T-helper 17 cell (primary cell): Measurements from ENCODE around the gene SPECC1. TPM values are rescaled to one million over a fixed set of nuclear protein-coding genes. Genes with fewer than 3 reads are reported as not detected.
"Not testable (repeated sequence)": the region's sequence is repeated elsewhere in the genome, so short reads cannot be mapped to it uniquely, and the experiment has no call there.

Experiments used
- ATAC-seq: fragments of 150-1000 bp; cut with Tn5 transposase; 2 replicates; pipeline ENCODE4 v1.10.0; 2021; ENCODE audit warnings: mild to moderate bottlenecking, moderate library complexity
- DNase-seq, 3 donors: peaks; one replicate each; pipeline versions ENCODE4 v3.0.0 to v3.0.0-alpha.2; 2020 to 2021
- H3K9me3 ChIP-seq: one replicate; pipeline ENCODE4 v1.7.0; 2013; ENCODE audit warnings: low read length, mild to moderate bottlenecking; ENCODE audit not compliant: control insufficient read depth, poor library complexity, severe bottlenecking
- H3K27ac Mint-ChIP-seq: one replicate; pipeline ENCODE4 v1.8.0; 2022; ENCODE audit warnings: mild to moderate bottlenecking, moderate library complexity, mixed read lengths
- H3K27me3 Mint-ChIP-seq: one replicate; pipeline ENCODE4 v1.8.0; 2022; ENCODE audit warnings: mixed read lengths
- H3K36me3 Mint-ChIP-seq: one replicate; pipeline ENCODE4 v1.8.0; 2022; ENCODE audit warnings: low read depth, mixed read lengths
- H3K4me1 Mint-ChIP-seq: one replicate; pipeline ENCODE4 v1.8.0; 2022; ENCODE audit warnings: mild to moderate bottlenecking, mixed read lengths
- H3K4me3 Mint-ChIP-seq: one replicate; pipeline ENCODE4 v1.8.0; 2022; ENCODE audit warnings: mild to moderate bottlenecking, moderate library complexity, mixed read lengths
- total RNA-seq, 4 donors: library from RNA in 2 of 4; stranded (reverse) in 2 of 4; gene quantifications; one replicate each; pipeline ENCODE4 v1.2.3 and lab custom pipeline; 2022 to 2026

The SPECC1 gene
- total RNA-seq, 2 donors from 2014 or later, result 10.3 to 10.8 TPM

DNA sequence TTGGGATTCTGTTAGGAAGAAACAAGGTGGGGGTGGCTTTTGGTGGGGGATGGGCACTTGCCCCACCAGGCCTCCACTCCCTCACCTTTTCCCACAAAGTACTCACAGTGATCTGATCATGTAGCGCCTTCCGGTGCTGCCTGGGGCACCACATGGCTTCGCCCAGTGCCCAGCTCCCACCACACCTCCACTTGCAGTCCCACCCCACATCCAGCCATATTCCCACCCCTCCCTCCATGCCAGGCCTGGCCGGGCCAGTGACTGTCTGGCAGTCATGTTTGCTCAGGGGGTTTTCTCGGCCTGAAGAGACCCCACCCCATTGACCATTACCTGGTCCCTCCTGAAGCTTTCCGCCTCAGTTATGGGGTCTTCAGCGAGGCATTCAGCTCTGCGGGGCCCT is 201.5 kb downstream of the SPECC1 start:
- peaks cover 4% of the 10 kb centered on the region for H3K36me3 Mint-ChIP-seq
- ATAC-seq (no peak), DNase-seq (no peak)
- H3K27me3 Mint-ChIP-seq, result no peaks in the 10 kb centered on the region
- no peaks in the 10 kb centered on the region for H3K9me3 ChIP-seq
- peaks cover 4% of the 10 kb centered on the region for H3K4me1 Mint-ChIP-seq
- H3K27ac Mint-ChIP-seq, result no peak overlapping the region
- H3K4me3 Mint-ChIP-seq, result no peak overlapping the region

DNA sequence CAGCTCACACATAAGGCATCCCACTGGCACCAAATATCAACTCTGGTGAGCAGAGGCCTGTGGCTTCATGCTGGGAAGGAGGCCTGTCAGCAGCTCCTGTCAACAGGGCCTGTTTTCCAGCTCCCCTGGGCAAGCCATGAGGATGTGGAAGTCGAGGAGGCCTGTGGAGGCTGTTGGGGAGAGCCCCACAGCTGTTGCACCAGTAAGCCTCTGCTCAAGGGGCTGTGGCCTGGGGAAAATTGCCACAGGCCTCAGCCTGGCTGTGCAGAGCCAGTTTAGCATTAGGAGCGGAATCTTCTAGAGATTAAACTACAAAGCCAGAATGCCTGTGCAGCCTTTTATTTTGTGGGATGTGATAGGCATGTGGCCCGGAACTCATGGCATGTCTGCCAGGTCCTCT is 202.1 kb downstream of the SPECC1 start:
- Mint-ChIP-seq H3K4me3 (no peak overlapping the region), H3K27ac (no peak overlapping the region), H3K27me3 (no peaks in the 10 kb centered on the region), H3K4me1 (no peaks in the 10 kb centered on the region), H3K36me3 (peaks cover 4% of the 10 kb centered on the region)
- no peak for ATAC-seq
- DNase-seq, result no peak
- no peaks in the 10 kb centered on the region for H3K9me3 ChIP-seq

DNA sequence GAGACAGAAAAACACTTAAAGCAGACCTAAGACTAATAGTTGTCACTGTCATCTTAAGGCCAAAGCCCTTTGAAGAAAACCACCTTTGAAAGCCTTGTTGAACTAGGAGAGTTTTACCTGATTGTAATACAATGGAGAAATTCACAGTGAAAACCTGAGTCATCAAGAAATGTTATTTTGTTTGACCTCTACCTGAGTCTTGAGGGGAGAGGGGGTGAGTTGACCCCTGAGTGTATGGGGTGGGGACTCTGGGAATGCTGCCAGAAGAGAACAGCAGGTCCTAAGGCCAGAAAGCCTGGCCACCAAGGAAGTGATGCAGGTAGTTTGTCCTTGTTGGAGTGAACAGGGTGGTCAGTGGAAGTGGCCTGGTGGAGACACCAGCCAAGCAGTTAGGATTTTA is 204.3 kb downstream of the SPECC1 start:
- no peaks in the 10 kb centered on the region for H3K27me3 Mint-ChIP-seq
- H3K4me1 Mint-ChIP-seq, result no peaks in the 10 kb centered on the region
- ATAC-seq, result no peak

DNA sequence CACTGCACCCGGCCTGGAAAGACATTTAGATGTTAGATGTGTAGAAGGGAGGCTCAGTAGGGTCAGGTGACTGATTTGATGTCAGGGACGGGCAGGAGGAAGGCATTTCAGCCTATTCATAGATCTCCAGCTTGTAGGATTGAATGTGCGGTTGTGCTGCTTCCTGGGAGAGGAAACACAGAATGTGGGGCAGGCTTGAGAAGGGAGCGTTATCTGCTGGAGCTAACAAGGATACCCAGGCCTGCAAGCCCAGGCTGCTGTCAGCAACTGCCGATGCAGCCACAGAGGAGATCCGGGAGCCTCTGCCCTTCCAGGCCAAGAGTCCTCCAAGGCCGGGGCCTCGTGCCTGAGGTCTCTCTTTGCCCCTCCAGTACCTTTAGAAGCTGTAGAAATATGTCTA is 205.6 kb downstream of the SPECC1 start:
- no peaks in the 10 kb centered on the region for H3K9me3 ChIP-seq
- H3K4me1 Mint-ChIP-seq, result no peaks in the 10 kb centered on the region
- H3K4me3 Mint-ChIP-seq, result no peak overlapping the region
- no peak overlapping the region for H3K27ac Mint-ChIP-seq
- H3K27me3 Mint-ChIP-seq, result no peaks in the 10 kb centered on the region
- ATAC-seq (no peak), DNase-seq (no peak)
- peaks cover 4% of the 10 kb centered on the region for H3K36me3 Mint-ChIP-seq

More for the DNA sequence above, 204.3 kb downstream of the SPECC1 start:
- no peaks in the 10 kb centered on the region for H3K9me3 ChIP-seq
- H3K36me3 Mint-ChIP-seq, result peaks cover 4% of the 10 kb centered on the region
- no peak overlapping the region for H3K4me3 Mint-ChIP-seq
- no peak for DNase-seq
- no peak overlapping the region for H3K27ac Mint-ChIP-seq

DNA sequence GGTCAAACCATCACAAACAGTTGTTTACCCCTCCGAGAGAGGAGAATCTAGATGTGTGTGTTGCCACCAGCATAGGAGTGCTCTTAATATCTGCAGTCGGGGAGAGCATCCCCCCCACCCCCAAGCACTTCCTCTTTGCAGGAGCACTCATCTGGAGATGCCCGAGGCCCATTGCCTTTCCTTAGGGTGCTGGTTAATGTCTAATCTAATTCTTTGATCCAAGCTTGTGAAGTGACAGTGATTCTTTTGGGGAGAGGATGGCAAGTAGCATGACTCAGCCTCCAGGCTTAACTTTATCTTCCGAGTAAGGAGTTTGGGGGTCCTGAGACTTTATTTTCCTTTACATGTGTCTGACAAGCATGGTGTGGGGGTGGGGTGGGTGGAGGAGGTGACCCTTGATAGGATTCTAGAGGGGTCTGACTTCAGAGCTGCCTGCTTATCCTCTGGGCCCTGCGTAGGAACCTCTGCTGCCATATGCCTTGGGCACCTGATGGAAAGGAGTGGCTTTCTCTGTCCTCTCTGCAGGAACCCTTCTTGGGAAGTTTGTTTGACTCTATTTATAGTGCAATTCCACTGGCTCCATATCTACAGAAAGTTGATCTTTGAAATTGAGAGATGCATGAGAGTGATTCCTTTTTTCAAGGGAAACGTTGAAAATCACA is 207.1 kb downstream of the SPECC1 start:
- Mint-ChIP-seq H3K27me3 (no peaks in the 10 kb centered on the region), H3K27ac (no peak overlapping the region), H3K36me3 (peaks cover 4% of the 10 kb centered on the region), H3K4me1 (no peaks in the 10 kb centered on the region), H3K4me3 (no peak overlapping the region)
- DNase-seq (no peak), ATAC-seq (no peak)
- H3K9me3 ChIP-seq, result no peaks in the 10 kb centered on the region

DNA sequence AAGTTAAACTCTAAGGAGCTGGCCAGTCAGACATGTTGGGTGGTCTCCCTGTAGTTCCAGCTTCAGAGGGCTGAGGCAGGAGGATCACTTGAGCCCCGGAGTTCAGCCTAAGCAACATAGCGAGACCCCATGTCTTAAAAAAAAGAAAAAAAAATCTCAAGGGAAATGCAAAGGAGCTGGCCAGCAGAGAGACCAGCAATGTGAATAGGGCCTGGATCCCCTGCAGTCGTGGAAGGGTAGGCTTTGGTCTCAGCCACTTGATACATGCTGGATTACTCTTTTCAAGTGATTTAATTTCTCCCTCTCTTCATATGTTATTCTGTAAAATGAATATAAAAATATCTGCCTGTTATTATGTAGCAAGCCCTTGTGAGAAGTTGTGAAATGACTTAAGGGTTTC is 207.7 kb downstream of the SPECC1 start:
- DNase-seq (no peak), ATAC-seq (no peak)
- H3K36me3 Mint-ChIP-seq, result peaks cover 5% of the 10 kb centered on the region
- no peak overlapping the region for H3K4me3 Mint-ChIP-seq
- no peaks in the 10 kb centered on the region for H3K9me3 ChIP-seq
- H3K27ac Mint-ChIP-seq, result no peak overlapping the region
- no peaks in the 10 kb centered on the region for H3K27me3 Mint-ChIP-seq
- peaks cover 2% of the 10 kb centered on the region for H3K4me1 Mint-ChIP-seq

DNA sequence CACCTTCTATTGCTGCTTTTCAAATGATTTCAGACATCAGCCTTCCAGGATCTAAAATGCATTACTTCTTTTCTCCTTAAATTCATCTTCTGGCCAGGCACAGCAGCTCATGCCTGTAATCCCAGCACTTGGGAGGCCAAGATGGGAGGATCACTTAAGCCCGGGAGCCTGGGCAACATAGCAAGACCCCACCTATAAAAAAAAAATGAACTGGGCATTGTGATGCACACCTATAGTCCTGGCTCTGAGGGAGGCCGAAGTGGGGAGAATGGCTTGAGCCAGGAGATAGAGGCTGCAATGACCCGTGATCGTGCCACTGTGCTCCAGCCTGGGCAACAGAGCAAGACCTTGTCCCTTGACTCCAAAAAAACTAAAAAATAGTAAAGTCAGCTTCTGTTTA is 208.5 kb downstream of the SPECC1 start:
- Mint-ChIP-seq H3K4me3 (no peak overlapping the region), H3K27me3 (peaks cover 2% of the 10 kb centered on the region), H3K4me1 (peaks cover 2% of the 10 kb centered on the region), H3K27ac (no peak overlapping the region), H3K36me3 (peaks cover 4% of the 10 kb centered on the region)
- no peaks in the 10 kb centered on the region for H3K9me3 ChIP-seq
- no peak for DNase-seq
- ATAC-seq, result no peak

DNA sequence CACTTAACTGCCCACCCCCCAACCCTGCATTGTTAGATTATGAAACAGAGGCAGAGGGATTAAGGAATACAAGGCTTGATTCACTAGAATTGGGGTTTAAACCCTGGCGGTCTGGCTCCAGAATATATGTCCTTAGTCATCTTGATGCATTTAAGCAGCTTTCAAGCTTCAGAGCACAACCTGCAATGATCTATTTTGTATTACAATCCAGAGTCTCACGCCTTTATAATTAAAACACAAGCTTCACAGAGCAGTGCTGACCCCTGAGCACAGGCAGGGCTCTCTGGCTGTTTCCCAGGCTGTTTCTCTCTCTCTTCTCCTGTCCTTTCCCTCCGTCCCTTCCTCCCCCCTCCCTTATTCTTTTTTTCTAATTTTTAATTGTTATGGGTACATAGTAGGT is 209.1 kb downstream of the SPECC1 start:
- no peaks in the 10 kb centered on the region for H3K9me3 ChIP-seq
- Mint-ChIP-seq H3K4me1 (peaks cover 4% of the 10 kb centered on the region), H3K27ac (no peak overlapping the region), H3K27me3 (peaks cover 7% of the 10 kb centered on the region), H3K36me3 (peaks cover 5% of the 10 kb centered on the region), H3K4me3 (no peak overlapping the region)
- ATAC-seq, result no peak
- no peak for DNase-seq

DNA sequence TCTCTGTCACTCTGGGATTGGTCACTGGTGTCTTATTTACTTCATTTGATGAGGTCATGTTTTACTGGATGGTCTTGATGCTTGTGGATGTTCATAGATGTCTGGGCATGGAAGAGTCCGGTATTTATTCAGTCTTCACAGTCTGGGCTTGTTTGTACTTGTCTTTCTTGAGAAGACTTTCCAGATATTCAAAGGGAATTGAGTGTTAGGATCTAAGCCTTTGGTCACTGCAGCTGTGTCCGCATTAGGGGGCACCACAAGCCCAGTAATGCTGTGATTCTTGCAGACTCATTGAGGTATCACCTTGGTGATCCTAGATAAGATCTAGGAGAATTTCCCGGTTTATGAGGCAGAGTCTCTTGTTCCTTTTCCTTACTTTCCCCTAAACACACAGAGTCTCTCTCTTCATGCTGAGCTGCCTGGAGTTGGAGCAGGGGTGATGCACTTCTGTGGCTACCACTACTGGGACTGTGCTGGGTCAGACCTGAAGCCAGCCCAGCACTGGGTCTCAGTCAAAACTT is 214.7 kb downstream of the SPECC1 start:
- Mint-ChIP-seq H3K27me3 (peaks cover 18% of the 10 kb centered on the region), H3K4me3 (no peak overlapping the region), H3K27ac (no peak overlapping the region), H3K4me1 (peaks cover 10% of the 10 kb centered on the region), H3K36me3 (peaks cover 5% of the 10 kb centered on the region)
- no peaks in the 10 kb centered on the region for H3K9me3 ChIP-seq
- ATAC-seq, result no peak
- DNase-seq, result no peak

DNA sequence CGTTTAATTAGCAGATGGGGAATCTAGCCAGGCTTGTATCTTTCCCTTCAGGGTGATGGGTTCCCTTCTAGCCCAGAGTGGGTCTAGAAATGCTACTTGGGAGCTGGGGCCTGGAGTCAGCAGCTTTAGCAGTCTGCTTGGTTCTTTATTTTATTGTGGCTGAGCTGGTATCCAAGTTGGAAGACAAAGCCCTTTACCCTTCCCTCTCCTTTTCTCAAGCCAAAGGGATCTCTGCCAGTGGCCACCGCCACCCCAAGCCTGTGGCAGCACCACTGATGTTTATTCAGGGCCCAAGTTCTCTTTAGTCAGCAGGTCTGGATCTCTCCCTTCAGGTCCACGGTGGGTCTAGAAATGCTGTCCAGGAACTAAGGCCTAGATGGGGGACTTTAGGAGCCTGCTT is 215.2 kb downstream of the SPECC1 start:
- Mint-ChIP-seq H3K27ac (no peak overlapping the region), H3K4me3 (no peak overlapping the region), H3K36me3 (peaks cover 5% of the 10 kb centered on the region), H3K27me3 (peaks cover 18% of the 10 kb centered on the region), H3K4me1 (peaks cover 10% of the 10 kb centered on the region)
- H3K9me3 ChIP-seq, result no peaks in the 10 kb centered on the region
- DNase-seq (no peak), ATAC-seq (no peak)

DNA sequence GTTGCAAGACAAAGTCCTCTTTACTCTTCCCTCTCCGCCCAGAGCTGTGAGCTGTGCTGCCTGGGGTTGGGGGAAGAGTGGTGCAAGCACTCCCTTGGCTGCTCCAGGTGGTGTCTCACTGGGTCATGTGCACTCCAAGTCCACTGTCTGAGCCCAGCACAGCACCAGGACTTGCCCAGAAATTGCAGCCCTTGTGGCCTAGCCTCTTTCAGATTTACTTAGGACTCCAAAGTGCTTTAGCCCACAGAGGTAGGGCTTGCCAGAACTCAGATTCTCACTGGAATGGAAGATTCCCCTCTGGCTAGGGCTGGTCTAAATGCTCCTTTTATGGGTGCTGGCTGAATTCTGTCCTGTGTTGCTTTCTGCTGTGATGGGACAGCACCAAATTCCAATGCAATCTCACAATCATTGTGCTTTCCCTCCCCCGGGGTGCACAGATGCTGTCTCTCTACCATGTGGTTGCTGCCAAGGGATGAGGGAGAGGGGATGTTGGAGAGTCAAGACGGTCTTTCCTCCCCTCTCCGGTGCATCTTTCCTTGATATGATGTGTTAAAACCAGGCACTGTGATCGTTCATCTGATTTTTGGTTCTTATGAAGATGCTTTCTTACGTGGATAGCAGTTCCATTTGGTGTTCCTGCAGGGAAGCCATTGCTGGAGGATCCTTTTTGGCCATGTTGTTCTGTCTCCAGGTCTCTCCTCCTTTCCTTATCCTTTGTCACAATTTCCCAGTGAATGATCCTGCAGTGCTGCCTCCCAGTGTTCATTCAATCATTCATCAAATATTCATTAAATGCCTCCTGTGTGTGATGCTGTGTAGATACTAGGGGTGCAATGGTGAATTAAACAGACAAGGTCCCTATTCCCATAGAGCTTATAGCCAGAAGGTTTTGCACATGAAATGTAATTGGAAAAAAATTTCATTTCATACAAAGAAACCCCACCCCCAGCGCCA is 216.3 kb downstream of the SPECC1 start:
- Mint-ChIP-seq H3K36me3 (peaks cover 5% of the 10 kb centered on the region), H3K4me3 (no peak overlapping the region), H3K27ac (no peak overlapping the region), H3K4me1 (peaks cover 10% of the 10 kb centered on the region), H3K27me3 (peaks cover 18% of the 10 kb centered on the region)
- H3K9me3 ChIP-seq, result no peaks in the 10 kb centered on the region
- no peak for ATAC-seq
- DNase-seq, result no peak

DNA sequence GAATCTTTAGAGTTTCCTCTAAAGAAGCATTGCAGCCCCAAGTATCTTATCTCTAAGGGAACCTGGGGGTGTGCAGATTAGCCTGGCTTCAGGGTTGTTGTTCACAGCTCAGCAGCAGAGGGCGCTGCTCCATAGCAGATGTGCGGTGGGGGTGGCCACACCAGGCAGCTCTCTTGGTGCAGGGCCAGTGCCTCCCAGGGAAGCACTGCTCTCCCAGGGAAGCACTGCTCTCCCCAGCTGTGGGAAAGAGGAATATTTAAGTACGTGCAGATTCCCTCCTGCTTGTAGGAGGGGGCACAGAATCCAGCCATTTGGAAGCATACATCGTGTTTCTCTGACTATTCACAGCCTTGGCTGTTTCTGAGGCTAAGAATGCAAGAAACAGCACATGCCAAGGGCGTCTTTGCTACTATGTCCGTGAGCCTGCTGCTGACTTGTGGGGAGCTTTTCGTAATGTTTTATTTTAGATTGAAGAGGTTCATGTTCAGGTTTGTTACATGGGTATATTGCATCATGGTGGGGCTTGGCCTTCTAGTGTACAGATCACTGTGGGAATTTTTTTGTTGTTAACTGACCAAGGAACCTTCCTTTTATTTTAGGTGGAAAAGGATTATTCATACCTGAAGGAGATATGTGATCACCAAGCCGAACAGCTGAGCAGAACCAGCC is 217.8 kb downstream of the SPECC1 start:
- H3K27me3 Mint-ChIP-seq, result peaks cover 18% of the 10 kb centered on the region
- no peaks in the 10 kb centered on the region for H3K9me3 ChIP-seq
- peaks cover 7% of the 10 kb centered on the region for H3K4me1 Mint-ChIP-seq
- peak overlapping the region; percentile 45 for H3K27ac Mint-ChIP-seq
- DNase-seq, result peak; percentile 28 to 70 (median 36)
- peak; percentile 97 for ATAC-seq
- H3K36me3 Mint-ChIP-seq, result peaks cover 4% of the 10 kb centered on the region
- H3K4me3 Mint-ChIP-seq, result no peak overlapping the region

DNA sequence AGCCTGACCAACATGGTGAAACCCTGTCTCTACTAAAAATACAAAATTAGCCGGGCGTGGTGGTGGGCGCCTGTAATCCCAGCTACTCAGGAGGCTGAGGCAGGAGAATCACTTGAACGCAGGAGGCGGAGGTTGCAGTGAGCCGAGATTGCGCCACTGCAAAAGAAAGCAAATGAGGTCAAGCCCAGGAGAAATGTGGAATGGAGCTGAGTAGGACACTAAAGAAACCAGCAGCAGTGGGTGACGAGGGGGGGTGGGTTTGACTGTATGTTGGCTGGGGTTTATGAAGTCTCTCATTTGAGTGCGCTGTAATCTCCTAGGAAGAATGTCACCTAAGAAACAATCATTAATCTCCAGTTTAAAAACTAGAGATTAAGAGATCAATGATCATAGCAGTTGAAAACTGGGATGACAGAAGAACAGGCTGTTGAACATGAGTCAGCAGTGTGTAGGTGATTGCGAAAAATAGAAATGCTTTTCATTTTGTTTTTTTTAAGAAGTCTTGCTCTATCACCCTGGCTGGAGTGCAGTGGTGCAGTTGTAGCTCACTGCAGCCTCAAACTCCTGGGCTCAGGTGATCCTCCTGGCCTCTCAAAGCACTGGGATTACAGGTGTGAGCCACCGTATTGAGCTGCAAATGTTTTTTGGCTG is 218.7 kb downstream of the SPECC1 start:
- H3K4me3 Mint-ChIP-seq, ATAC-seq, H3K9me3 ChIP-seq, H3K36me3 Mint-ChIP-seq, H3K27ac Mint-ChIP-seq, H3K4me1 Mint-ChIP-seq, DNase-seq: not testable (repeated sequence)
- H3K27me3 Mint-ChIP-seq, result peaks cover 15% of the 10 kb centered on the region
